Stimulated activated CD8-positive, alpha-beta memory T cell treated with anti-CD3 and anti-CD28 coated beads, Interleukin-12 subunit alpha, Interleukin-12 subunit beta, amount 100 ng/mL, for 4 hours (primary cell): ENCODE results near the gene ADRA2C.

Experiments
- DNase-seq: peaks from one replicate; pipeline ENCODE4 v3.0.0-alpha.2; 2020; ENCODE audit warnings: low read depth

ADRA2C gene

GRCh38 chr4:3777669-3778068, 11.5 kb downstream of the ADRA2C start:
- DNase-seq, result no peak

- no peak for DNase-seq
Measured at GRCh38 chr4:3779509-3779908, 13.3 kb downstream of the ADRA2C start.

GRCh38 chr4:3780347-3781171, 14.4 kb downstream of the ADRA2C start:
- DNase-seq, result no peak

GRCh38 chr4:3781193-3781886, 15.2 kb downstream of the ADRA2C start:
- DNase-seq, result no peak

GRCh38 chr4:3781997-3782930, 16.1 kb downstream of the ADRA2C start:
- no peak for DNase-seq

GRCh38 chr4:3783693-3784306, 17.6 kb downstream of the ADRA2C start:
- DNase-seq, result no peak

GRCh38 chr4:3784454-3785291, 18.5 kb downstream of the ADRA2C start:
- DNase-seq, result no peak

GRCh38 chr4:3785292-3785565, 19.0 kb downstream of the ADRA2C start:
- DNase-seq, result no peak

GRCh38 chr4:3786196-3786869, 20.1 kb downstream of the ADRA2C start:
- no peak for DNase-seq

GRCh38 chr4:3787489-3788365, 21.5 kb downstream of the ADRA2C start:
- no peak for DNase-seq

GRCh38 chr4:3788366-3788660, 22.1 kb downstream of the ADRA2C start:
- DNase-seq, result no peak

- no peak for DNase-seq
Measured at GRCh38 chr4:3789587-3789986, 23.4 kb downstream of the ADRA2C start.

- no peak for DNase-seq
Measured at GRCh38 chr4:3790006-3790561, 23.9 kb downstream of the ADRA2C start.

GRCh38 chr4:3791256-3791655, 25.1 kb downstream of the ADRA2C start:
- DNase-seq, result no peak

- DNase-seq, result no peak
Measured at GRCh38 chr4:3791910-3792542, 25.8 kb downstream of the ADRA2C start.

- no peak for DNase-seq
Measured at GRCh38 chr4:3792813-3793212, 26.6 kb downstream of the ADRA2C start.

GRCh38 chr4:3793545-3793944, 27.4 kb downstream of the ADRA2C start:
- no peak for DNase-seq

- no peak for DNase-seq
Measured at GRCh38 chr4:3796960-3797359, 30.8 kb downstream of the ADRA2C start.
